Measurements from ENCODE around the gene ZBTB7B.
A peak's percentile ranks its signal among the peaks of the same experiment; 100 is the strongest.

Gene ZBTB7B

DNA sequence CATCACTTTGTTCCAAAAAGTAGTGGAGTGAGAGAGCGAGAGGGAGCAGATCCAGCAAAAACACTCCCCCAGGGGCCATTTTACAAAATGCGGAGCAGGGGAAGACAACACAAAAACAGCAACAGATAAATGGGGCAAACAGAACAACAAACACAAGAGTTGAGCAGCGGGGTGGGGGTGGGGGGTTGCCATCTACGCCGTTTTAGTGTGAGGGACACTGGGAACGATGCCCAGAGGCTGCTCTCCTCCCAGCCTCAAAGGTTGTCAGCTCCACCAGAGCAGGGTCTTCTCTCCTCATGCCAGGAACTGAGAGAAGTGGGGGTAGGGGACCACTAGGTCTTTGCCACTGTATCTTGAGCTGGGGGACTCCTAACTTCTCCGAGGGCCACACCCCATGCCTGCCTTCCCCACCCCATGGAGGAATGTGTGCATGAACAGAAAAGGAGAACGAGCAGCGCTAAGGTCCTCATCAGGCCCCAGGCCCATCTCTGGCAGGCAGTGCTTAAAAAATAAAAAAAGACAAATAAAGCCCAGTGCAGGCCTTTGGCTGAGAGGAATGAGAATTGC is 45.4 kb upstream of the ZBTB7B start:
- TF ChIP-seq, protein P1, sequence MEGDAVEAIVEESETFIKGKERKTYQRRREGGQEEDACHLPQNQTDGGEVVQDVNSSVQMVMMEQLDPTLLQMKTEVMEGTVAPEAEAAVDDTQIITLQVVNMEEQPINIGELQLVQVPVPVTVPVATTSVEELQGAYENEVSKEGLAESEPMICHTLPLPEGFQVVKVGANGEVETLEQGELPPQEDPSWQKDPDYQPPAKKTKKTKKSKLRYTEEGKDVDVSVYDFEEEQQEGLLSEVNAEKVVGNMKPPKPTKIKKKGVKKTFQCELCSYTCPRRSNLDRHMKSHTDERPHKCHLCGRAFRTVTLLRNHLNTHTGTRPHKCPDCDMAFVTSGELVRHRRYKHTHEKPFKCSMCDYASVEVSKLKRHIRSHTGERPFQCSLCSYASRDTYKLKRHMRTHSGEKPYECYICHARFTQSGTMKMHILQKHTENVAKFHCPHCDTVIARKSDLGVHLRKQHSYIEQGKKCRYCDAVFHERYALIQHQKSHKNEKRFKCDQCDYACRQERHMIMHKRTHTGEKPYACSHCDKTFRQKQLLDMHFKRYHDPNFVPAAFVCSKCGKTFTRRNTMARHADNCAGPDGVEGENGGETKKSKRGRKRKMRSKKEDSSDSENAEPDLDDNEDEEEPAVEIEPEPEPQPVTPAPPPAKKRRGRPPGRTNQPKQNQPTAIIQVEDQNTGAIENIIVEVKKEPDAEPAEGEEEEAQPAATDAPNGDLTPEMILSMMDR (IDR thresholded peaks at IDR 0.05; ENCODE audit: low read depth, low read length), result no peak

DNA sequence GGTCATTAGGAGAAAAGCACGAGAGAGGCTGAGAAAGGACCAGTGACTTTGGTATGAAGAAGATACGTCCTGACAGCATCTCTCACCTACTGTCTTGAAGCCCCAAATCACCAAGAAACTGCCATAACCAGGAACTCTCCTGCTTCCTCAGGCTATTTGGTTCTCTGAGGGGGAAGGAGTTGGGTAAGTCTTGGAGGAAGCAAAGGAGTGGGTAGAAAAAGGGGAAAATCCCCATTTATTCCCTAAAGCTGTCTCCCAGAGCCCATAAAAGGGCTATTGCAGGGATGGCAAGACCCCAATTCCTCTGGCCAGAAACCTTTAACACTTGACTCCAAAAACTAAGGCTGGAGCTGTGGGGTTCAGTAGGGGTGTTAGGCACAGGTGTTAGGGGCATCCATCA is 44.6 kb upstream of the ZBTB7B start:
- no peak overlapping the region for H3K4me3 ChIP-seq (ENCODE audit: low read depth, low read length)
- TF ChIP-seq, protein P1 (IDR thresholded peaks at IDR 0.05; ENCODE audit: low read depth, low read length), result no peak

More for the DNA sequence above, 45.4 kb upstream of the ZBTB7B start:
- no peak overlapping the region for H3K4me3 ChIP-seq (ENCODE audit: low read depth, low read length)

DNA sequence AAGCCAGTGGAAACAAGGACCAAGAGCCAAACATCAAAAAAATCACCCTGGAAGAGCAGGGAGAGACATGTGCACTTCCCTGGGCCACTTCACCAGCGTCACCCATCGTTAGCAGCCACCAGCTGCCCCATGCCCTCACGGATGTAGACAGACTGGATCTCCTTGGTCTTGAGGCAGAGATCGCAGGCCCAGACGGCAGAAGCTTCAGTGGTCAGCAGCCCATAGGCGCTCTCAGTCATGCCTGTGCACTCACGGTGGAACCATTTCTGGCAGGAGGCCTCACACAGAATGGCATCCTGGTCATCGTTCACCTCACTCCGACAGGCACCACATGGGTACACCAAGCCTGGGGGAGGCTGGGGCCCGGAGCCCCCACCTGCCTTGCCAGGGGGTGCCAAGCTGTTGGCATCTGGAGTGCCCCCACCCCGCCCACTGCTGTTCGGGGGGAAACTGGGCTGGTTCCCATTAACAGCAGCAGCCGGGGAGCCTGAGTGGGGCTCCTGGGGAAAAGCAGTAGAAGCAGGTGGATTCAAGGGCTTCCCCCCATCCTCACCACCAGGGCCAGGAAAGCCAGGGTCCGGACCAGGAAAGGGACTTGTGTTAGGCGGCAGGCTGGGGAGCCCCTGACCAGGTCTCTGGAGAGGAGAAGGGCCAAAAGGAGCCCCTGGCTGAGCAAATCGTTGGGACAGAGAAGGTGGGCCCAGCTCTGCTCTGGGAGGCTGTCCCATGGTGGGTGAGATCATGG is 43.7 kb upstream of the ZBTB7B start:
- TF ChIP-seq, protein P1 (IDR thresholded peaks at IDR 0.05; ENCODE audit: low read depth, low read length), result no peak
- H3K4me3 ChIP-seq (ENCODE audit: low read depth, low read length), result no peak overlapping the region

DNA sequence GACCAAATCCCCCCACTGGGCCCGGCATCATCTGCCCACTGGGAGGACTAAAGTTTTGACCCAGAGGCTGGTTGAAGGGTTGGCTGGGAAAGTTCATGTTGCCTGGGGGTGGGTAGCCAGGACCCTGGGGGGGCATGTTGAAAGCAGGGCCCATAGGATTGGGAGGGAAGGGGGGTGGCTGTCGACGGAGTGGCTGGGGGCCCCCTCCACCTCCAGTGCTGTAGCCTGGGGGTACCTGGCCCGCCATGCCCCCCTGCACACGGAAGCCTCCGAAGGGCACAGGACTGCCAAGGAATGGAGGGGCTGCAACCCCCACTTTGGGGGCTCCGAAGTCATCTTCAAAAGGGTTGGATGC is 43.2 kb upstream of the ZBTB7B start:
- no peak overlapping the region for H3K4me3 ChIP-seq (ENCODE audit: low read depth, low read length)
- TF ChIP-seq, protein P1 (IDR thresholded peaks at IDR 0.05; ENCODE audit: low read depth, low read length), result no peak

DNA sequence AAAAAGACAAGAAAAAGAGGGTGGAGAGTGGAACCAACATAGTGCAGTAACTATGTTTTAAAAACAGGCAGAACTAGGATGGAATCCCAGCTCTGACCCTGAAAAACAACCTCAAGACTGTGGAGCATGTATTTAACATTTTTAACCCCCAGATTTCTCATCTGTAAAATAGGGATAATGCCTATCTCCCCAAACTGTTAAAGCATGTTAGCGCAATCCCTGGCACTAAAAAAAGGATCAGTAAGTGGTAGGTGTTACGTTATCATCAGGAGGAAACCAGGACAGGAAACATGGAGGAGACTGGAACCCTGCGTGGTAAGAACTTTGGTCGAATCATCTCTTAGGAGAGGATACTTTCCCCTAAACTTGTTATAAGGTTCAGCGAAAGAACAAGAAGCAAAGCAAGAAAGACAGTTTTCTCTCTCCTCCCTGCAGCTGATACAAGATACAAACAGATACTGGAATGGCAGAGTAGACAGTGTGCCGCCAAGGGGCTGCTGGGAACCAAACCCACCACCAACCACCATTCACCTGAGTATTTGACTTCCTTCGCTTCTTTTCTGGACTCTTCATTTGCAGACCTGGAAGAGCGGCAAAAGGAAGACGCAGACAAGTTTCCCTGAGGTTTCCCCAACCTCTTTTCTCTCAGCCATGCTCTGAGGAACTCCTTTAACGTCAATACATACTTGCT is 42.0 kb upstream of the ZBTB7B start:
- TF ChIP-seq, protein P1 (IDR thresholded peaks at IDR 0.05; ENCODE audit: low read depth, low read length), result no peak
- H3K4me3 ChIP-seq (ENCODE audit: low read depth, low read length), result peak overlapping the region; percentile 75

DNA sequence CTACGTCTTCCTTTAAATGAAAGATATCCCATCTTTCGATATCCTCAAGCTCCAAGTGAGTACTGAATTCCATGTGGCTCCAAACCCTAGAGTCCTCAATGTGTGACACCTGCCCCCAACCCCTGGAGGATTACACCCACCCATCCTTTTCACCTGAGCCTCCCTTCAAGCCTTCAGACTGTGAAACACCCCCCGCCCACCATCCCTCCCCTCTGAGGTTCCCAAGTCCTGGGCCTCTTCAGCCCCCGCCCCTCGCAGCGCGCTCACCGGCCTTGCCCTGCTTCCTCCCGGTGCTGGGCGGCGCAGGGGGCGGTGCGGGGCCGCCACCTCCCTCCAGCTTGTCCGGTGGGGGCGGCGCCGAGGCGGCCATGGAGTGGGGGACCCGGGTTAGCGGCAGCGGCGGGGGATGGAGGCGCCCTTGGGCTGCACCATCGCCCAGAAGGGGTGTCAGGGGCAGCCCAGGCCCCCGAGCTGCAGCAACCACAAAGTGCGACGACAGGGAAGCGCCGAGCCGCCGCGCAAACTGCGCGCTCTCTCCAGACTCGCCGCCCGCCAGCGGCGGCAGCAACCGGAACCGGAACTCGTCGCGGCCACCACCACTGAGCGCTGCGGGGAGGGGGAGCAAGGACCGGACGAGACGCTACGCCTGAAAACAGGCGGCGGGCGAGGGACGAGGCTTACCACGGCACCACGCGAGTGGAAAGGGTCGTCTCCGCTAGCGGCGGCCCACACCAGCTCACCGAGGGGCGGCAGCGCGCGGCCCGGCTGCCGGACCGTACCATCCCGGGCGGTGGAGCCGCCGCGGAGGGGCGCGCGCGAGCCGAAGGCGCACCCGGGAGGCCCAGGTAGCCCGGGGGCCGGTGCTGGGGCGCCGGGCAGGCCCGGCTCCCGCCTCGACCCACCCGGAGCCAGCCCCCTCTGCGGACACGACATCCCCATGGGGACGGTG is 41.1 kb upstream of the ZBTB7B start, which contains the start of gene PYGO2:
PYGO2 (minus strand) TSS at position 576 of the 949 bp plus-strand sequence; CDS start at position 370, 206 bp downstream.
- peak within 1 kb of the TSS; percentile 75 for H3K4me3 ChIP-seq (ENCODE audit: low read depth, low read length)
- TF ChIP-seq, protein P1 (IDR thresholded peaks at IDR 0.05; ENCODE audit: low read depth, low read length), result peak; percentile 29; the same call in 1 of the 2 replicates

All from WI38 (cell line).